ENCODE measurements around the gene ZNF536.

DNA sequence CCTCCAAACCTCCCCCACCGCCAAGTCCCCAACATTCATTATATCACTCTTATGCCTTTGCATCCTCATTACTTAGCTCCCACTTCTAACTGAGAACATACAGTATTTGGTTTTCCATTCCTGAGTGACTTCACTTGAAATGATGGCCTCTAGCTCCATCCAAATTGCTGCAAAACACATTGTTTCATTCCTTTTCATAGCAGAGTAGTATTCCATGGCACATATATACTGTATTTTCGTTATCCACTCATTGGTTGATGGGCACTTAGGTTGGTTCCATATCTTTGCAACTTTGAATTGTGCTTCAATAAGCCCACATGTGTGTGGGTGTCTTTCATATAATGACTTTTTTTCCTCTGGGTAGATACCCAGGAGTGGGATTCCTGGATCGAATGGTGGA, 233.1 kb downstream of the ZNF536 start:
- TF ChIP-seq, protein P1, sequence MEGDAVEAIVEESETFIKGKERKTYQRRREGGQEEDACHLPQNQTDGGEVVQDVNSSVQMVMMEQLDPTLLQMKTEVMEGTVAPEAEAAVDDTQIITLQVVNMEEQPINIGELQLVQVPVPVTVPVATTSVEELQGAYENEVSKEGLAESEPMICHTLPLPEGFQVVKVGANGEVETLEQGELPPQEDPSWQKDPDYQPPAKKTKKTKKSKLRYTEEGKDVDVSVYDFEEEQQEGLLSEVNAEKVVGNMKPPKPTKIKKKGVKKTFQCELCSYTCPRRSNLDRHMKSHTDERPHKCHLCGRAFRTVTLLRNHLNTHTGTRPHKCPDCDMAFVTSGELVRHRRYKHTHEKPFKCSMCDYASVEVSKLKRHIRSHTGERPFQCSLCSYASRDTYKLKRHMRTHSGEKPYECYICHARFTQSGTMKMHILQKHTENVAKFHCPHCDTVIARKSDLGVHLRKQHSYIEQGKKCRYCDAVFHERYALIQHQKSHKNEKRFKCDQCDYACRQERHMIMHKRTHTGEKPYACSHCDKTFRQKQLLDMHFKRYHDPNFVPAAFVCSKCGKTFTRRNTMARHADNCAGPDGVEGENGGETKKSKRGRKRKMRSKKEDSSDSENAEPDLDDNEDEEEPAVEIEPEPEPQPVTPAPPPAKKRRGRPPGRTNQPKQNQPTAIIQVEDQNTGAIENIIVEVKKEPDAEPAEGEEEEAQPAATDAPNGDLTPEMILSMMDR (conservative IDR thresholded peaks at IDR 0.05; ENCODE audit: low read depth, low read length) = no peak
- no peak for TF ChIP-seq RAD21 (IDR thresholded peaks at IDR 0.05; ENCODE audit: low read length)
- TF ChIP-seq POLR2A (IDR thresholded peaks at IDR 0.05; ENCODE audit: low read depth, low read length) = no peak
- no peak for TF ChIP-seq RFX5 (IDR thresholded peaks at IDR 0.05; ENCODE audit: low read depth, low read length)

All from IMR-90 (cell line).